ENCODE results near the gene ABCG2. TPM values are rescaled to one million over a fixed set of nuclear protein-coding genes. Genes with fewer than 3 reads are reported as not detected.
"Not testable (repeated sequence)": the region's sequence is repeated elsewhere in the genome, so short reads cannot be mapped to it uniquely, and the experiment has no call there.

ABCG2 gene
- total and polyA plus RNA-seq, 2 donors, result 3.7 to 22.9 TPM

DNA sequence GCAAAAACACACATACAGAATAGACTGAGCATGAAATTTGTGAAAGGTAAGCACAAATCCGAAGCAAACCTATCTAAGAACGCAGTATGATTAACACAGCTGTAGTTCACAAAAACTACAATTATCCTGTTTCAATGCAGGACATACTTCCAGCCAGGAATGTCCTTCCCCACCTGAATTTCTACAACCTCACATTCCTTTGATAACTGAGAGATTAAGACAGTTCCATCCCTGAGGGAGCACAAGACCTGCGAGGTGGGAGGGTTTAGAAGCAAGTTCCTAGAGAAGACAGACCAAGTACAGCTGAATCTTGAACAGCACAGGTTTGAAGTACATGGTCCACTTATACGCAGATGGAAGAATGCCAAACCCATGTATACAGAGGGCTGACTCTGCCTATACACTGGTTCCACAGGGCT lies 10.6 kb downstream of the ABCG2 start:
- Histone ChIP-seq H3K4me3 (ENCODE audit: low read depth, low read length) (no peak overlapping the region), H3K4me1 (ENCODE audit: insufficient read depth) (peaks cover 4% of the 10 kb centered on the region), H3K36me3 (ENCODE audit: insufficient read depth) (no peaks in the 10 kb centered on the region), H3K27ac (ENCODE audit: low read depth) (no peak overlapping the region)
- WGBS, result 69% methylated on average over 4 of the region's 4 CpGs
- DNase-seq (ENCODE audit: extremely low spot score), result no peak

DNA sequence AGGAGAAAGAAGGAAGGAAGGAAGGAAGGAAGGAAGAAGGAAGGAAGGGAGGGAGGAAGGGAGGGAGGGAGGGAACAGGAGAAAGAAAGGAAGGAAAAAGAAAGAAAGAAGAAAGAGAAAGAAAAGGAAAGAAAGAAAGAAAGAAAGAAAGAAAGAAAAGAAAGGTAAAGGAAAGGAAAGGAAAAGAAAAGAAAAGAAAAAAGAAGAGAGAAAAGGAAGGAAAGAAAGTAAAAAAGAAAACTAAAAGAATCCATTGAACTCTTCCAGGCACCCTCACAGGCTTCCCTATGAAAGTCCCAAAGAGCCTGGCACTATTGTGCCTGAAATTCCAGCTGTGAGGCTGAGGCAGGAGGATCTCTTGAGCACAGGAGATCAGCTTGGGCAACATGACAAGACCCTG lies 11.5 kb downstream of the ABCG2 start:
- H3K4me3 ChIP-seq (ENCODE audit: low read depth, low read length), result no peak overlapping the region
- H3K4me1 ChIP-seq (ENCODE audit: insufficient read depth), result peaks cover 4% of the 10 kb centered on the region
- H3K36me3 ChIP-seq (ENCODE audit: insufficient read depth), result no peaks in the 10 kb centered on the region
- H3K27ac ChIP-seq (ENCODE audit: low read depth), result no peak overlapping the region
- no peak for DNase-seq (ENCODE audit: extremely low spot score)

DNA sequence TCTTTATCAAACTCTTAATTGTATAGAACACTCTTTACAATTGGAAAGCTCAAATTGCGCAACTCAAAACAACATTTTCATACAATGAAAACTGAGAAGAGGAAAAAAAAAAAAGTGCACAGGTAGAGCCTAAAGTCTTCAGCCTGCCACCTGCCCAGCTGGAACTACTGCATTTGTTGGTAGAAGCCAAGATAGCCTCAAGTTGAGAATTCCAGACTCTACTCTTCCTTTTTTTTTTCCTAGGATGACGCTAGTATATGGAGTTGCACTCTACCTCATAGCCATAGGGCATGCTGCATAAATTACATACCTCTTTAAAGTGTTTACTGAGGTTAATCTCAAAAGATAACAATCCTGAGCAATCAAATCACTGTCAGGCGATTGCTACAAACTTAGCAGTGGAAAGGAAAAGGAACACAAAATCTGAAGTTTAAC lies 13.6 kb downstream of the ABCG2 start:
- no peak for DNase-seq (ENCODE audit: extremely low spot score)
- Histone ChIP-seq H3K4me3 (ENCODE audit: low read depth, low read length) (no peak overlapping the region), H3K27ac (ENCODE audit: low read depth) (no peak overlapping the region), H3K36me3 (ENCODE audit: insufficient read depth) (no peaks in the 10 kb centered on the region), H3K4me1 (ENCODE audit: insufficient read depth) (peaks cover 4% of the 10 kb centered on the region)
- 79% methylated on average over 3 of the region's 3 CpGs for whole genome bisulfite sequencing

DNA sequence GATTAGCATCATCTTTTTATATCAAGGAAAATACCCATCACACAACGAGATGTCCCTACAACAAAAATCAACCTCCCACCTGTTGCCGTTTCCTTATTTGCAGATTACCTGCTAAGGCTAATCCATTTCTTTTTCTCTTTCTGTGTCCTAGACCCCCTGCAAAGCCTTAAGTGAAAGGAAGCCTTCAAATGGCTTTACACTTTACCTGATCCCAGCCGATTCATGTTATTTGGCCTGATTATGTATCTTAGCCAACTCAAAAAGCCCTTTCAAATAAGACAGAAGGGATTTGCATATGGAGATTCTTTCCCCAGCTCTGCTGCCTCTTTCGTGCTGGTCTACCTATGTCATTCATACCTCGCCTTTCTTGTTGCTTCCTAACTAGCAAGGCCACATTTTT lies 14.4 kb downstream of the ABCG2 start:
- DNase-seq (ENCODE audit: extremely low spot score), result no peak
- 96% methylated on average over 5 of the region's 5 CpGs for WGBS
- no peaks in the 10 kb centered on the region for H3K36me3 ChIP-seq (ENCODE audit: insufficient read depth)
- peaks cover 4% of the 10 kb centered on the region for H3K4me1 ChIP-seq (ENCODE audit: insufficient read depth)
- H3K4me3 ChIP-seq (ENCODE audit: low read depth, low read length), result no peak overlapping the region
- no peak overlapping the region for H3K27ac ChIP-seq (ENCODE audit: low read depth)

DNA sequence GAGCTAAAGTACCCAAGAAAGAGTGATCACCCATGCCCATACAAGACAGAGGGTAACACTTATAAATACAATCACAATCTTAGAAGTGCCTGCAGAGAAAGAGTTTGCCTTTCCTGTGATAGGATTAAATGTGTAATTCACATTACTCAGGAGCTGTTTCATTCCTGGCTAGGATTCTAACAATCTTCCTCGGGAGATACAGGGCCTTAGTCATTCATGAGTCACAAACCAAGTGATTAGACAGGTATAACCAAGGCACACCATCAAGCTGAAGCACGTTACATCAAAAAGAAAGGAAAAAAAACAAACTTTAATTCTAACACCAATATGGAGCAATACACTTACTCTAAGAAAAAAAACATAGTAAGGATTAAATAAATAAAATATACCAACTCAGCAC lies 14.9 kb downstream of the ABCG2 start:
- Histone ChIP-seq H3K4me1 (ENCODE audit: insufficient read depth) (peaks cover 4% of the 10 kb centered on the region), H3K4me3 (ENCODE audit: low read depth, low read length) (no peak overlapping the region), H3K36me3 (ENCODE audit: insufficient read depth) (no peaks in the 10 kb centered on the region), H3K27ac (ENCODE audit: low read depth) (no peak overlapping the region)
- 47% methylated on average over 2 of the region's 2 CpGs for WGBS
- DNase-seq (ENCODE audit: extremely low spot score), result no peak

DNA sequence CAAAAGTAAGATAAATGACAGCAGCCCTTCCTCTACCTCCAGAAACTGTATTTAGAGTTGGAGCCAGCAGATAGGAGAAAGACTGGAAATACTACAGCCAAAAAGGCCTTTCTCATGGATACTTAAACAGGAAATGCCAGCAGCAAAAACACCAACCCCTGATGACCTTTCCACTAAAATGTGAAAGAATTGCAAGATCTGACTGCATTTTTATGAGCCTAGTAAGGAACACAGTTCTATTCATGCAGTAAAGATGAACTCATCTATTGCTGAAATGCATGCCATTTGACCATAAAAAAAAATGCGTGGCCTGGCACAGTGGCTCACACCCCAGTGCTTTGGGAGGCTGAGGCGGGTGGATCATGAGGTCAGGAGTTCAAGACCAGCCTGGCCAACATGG lies 19.9 kb downstream of the ABCG2 start:
- 79% methylated on average over 2 of the region's 2 CpGs for WGBS
- Histone ChIP-seq H3K4me3 (ENCODE audit: low read depth, low read length) (no peak overlapping the region), H3K27ac (ENCODE audit: low read depth) (no peak overlapping the region), H3K36me3 (ENCODE audit: insufficient read depth) (no peaks in the 10 kb centered on the region), H3K4me1 (ENCODE audit: insufficient read depth) (no peaks in the 10 kb centered on the region)
- DNase-seq (ENCODE audit: extremely low spot score), result no peak

DNA sequence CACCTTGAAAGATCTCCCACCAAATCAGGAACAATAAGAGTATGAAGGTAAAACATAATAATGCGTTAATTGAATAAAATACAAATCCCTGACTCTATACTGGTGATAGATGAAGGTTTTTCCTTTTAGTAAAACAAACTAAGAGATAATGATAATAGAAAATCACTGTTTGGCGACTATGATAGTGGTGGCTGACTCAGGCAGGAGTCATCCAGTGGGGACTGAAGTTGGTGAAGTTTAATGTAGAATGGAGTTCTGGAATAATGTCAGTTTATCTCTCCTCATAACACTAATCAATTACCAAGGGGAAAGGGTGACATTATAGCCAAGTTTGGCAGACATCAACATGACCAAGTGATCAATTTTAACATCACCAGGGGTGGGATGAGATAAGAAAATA lies 21.3 kb downstream of the ABCG2 start:
- WGBS, result 94% methylated on average over 2 of the region's 2 CpGs
- Histone ChIP-seq H3K4me1 (ENCODE audit: insufficient read depth) (no peaks in the 10 kb centered on the region), H3K4me3 (ENCODE audit: low read depth, low read length) (no peak overlapping the region), H3K36me3 (ENCODE audit: insufficient read depth) (peaks cover 2% of the 10 kb centered on the region), H3K27ac (ENCODE audit: low read depth) (no peak overlapping the region)
- no peak for DNase-seq (ENCODE audit: extremely low spot score)

DNA sequence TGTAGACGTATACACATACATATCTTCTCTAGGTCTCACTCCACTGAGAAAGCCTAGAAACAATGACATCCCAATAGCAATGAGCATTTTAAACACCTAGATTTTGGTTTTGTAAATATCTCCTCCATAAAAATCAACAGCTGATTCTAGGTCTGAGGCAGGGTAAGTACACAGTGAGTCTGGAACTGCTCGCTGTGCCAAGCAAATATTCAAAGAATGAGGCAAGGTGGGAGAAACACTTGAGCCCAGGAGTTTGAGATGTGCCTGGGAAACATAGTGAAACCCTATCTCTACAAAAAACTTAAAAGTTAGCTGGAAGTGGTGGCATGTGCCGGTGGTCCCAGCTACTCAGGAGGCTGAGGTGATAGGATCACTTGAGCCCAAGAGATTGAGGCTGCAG lies 22.2 kb downstream of the ABCG2 start:
- Histone ChIP-seq H3K27ac (ENCODE audit: low read depth) (no peak overlapping the region), H3K4me1 (ENCODE audit: insufficient read depth) (no peaks in the 10 kb centered on the region), H3K4me3 (ENCODE audit: low read depth, low read length) (no peak overlapping the region), H3K36me3 (ENCODE audit: insufficient read depth) (peaks cover 2% of the 10 kb centered on the region)
- no peak for DNase-seq (ENCODE audit: extremely low spot score)
- 95% methylated on average over 3 of the region's 3 CpGs for WGBS

DNA sequence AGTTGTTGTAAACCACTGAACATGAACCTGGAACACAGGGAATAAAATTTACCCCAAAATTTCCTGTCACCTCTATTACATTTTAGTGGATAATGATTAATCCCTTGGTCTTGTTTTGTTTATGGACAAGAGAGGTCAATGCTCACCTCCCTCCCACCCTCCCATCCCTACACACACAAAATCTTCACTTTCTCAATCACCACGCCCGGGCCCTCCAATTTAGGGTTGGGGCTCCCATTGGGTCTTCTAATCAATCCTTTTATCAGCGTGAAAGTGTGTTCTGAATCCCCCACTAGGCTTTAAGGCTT lies 23.1 kb downstream of the ABCG2 start:
- DNase-seq (ENCODE audit: extremely low spot score), result no peak
- H3K4me3 ChIP-seq (ENCODE audit: low read depth, low read length), result no peak overlapping the region
- WGBS, result 95% methylated on average over 3 of the region's 3 CpGs
- peaks cover 2% of the 10 kb centered on the region for H3K36me3 ChIP-seq (ENCODE audit: insufficient read depth)
- no peak overlapping the region for H3K27ac ChIP-seq (ENCODE audit: low read depth)
- no peaks in the 10 kb centered on the region for H3K4me1 ChIP-seq (ENCODE audit: insufficient read depth)

DNA sequence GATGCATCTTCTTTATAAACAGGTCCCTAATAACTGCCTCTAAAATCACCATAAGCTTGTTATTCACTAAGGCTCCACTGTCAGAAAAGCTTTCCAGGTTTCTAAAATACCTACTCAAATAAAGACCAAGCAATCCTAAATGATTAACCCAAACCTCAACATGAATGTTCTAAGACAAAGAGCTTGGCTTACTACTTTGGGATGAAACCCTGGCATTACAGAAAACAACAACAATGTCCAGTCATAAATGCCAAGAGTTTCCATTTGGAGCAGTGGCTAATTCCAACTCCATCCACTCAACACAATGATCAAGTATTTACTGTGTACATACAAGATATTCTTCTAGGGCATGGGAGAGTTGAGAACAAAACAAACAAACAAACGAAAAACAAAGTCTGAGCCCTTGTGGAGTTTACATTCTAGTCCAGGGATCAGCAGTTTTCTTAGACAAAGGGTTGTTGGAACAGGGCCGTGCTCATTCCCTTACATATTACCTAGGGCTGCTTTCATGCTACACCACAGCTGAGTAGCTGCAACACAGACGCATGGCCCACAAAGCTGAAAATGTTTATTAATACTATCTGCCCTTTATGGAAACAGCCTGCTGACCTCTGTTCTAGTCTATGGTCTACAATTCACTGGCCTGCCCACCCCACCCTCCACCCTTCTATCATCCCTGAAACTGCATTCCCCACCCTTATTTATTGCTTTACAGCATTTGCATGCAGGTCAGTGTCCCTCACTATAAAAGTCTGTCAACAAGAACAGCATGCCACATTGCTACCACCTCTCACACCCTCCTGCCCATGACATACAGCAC lies 23.7 kb downstream of the ABCG2 start:
- H3K4me1 ChIP-seq (ENCODE audit: insufficient read depth), result no peaks in the 10 kb centered on the region
- WGBS, result 88% methylated on average over 3 of the region's 3 CpGs
- no peak overlapping the region for H3K4me3 ChIP-seq (ENCODE audit: low read depth, low read length)
- no peak for DNase-seq (ENCODE audit: extremely low spot score)
- no peak overlapping the region for H3K27ac ChIP-seq (ENCODE audit: low read depth)
- peaks cover 2% of the 10 kb centered on the region for H3K36me3 ChIP-seq (ENCODE audit: insufficient read depth)

DNA sequence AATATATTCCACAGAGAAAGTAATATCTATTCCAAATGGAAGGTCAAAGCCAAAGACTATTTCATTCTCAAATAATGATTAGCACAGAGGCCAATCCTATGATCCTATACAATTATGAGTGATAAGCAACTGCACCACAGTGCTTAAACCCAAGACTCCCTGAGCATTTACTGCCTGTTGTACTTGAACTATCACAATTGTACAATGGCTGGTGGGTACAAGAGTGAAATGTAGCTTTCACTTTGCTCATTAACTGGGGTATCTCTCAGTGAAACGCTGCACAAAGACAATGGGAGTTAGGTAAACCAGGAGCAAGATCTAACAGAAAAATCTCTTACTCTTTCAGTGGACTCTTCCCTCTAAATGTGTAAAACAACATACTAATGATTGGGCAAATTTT lies 24.3 kb downstream of the ABCG2 start:
- H3K4me1 ChIP-seq (ENCODE audit: insufficient read depth), result no peaks in the 10 kb centered on the region
- H3K36me3 ChIP-seq (ENCODE audit: insufficient read depth), result peaks cover 2% of the 10 kb centered on the region
- H3K27ac ChIP-seq (ENCODE audit: low read depth), result no peak overlapping the region
- no peak for DNase-seq (ENCODE audit: extremely low spot score)
- 95% methylated on average over 1 of the region's 1 CpG for WGBS
- no peak overlapping the region for H3K4me3 ChIP-seq (ENCODE audit: low read depth, low read length)

DNA sequence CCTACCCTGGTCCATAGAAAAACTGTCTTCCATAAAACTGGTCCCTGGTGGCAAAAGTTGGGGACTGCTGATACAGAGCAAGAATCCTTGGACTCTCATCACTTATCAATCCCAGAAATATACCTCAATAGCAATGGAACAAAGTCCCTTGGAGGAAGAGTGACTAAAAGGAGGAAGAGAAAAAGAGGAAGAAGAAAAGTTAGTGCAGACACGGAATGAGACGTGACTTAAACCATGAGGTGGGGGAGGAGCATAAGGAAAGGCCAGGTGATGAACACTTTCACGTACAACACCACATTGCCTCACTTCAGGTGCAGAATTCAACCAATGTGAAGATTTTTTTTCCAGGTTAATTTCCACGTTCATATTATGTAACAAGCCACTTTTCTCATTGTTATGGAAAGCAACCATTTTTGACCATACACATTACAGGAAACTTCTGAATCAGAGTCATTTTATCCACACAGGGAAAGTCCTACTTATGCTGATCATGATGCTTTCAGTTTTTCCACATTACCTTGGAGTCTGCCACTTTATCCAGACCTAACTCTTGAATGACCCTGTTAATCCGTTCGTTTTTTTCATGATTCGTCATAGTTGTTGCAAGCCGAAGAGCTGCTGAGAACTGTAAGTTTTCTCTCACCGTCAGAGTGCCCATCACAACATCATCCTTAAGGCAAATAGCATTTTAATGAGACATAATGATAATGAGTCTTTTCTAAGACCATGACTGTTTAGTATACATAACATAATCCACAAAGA lies 27.7 kb downstream of the ABCG2 start:
- peaks cover 2% of the 10 kb centered on the region for H3K36me3 ChIP-seq (ENCODE audit: insufficient read depth)
- no peak for DNase-seq (ENCODE audit: extremely low spot score)
- 91% methylated on average over 9 of the region's 9 CpGs for WGBS
- H3K4me3 ChIP-seq (ENCODE audit: low read depth, low read length), result no peak overlapping the region
- no peak overlapping the region for H3K27ac ChIP-seq (ENCODE audit: low read depth)
- H3K4me1 ChIP-seq (ENCODE audit: insufficient read depth), result no peaks in the 10 kb centered on the region

DNA sequence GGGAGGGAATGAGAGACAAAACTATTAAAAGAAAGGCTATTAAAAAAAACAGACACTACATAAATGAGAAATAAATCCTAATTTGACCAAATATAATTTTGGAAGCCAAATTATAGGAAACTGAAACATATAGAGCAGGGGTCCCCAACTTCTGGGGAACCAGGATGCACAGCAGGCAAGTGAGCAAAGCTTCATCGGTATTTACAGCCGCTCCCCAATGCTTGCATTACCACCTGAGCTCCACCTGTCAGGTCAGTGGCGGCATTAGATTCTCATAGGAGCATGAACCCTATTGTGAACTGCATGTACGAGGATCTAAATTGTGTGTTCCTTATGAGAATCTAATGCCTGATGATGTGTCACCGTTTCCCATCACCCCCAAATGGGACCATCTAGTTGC lies 28.4 kb downstream of the ABCG2 start:
- Histone ChIP-seq H3K36me3 (ENCODE audit: insufficient read depth) (peaks cover 2% of the 10 kb centered on the region), H3K4me3 (ENCODE audit: low read depth, low read length) (no peak overlapping the region), H3K4me1 (ENCODE audit: insufficient read depth) (no peaks in the 10 kb centered on the region), H3K27ac (ENCODE audit: low read depth) (no peak overlapping the region)
- 96% methylated on average over 5 of the region's 5 CpGs for WGBS
- no peak for DNase-seq (ENCODE audit: extremely low spot score)

DNA sequence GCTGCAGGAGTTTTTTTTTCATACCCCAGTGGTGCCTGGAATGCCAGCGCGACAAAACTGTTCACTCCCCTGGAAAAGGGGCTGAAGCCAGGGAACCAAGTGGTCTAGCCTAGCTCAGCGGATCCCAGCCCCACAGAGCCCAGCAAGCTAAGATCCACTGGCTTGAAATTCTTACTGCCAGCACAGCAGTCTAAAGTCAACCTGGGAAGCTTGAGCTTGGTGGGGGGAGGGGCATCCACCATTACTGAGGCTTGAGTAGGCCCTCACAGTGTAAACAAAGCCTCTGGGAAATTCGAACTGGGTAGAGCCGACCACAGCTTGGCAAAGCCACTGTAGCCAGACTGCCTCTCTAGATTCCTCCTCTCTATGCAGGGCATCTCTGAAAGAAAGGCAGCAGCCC lies 36.2 kb downstream of the ABCG2 start:
- not testable (repeated sequence) for DNase-seq (ENCODE audit: extremely low spot score); H3K27ac ChIP-seq (ENCODE audit: low read depth)
- WGBS, result 76% methylated on average over 5 of the region's 5 CpGs

More for the DNA sequence above, 36.2 kb downstream of the ABCG2 start:
- H3K36me3 ChIP-seq (ENCODE audit: insufficient read depth); H3K4me3 ChIP-seq (ENCODE audit: low read depth, low read length); H3K4me1 ChIP-seq (ENCODE audit: insufficient read depth): not testable (repeated sequence)

All from urinary bladder (tissue), 4 donors.